Stomach (tissue), 9 donors: ENCODE measurements around the gene HSFX4. TPM values are rescaled to one million over a fixed set of nuclear protein-coding genes. Genes with fewer than 3 reads are reported as not detected.
A peak's percentile ranks its signal among the peaks of the same experiment; 100 is the strongest.
"Not testable (repeated sequence)": the region's sequence is repeated elsewhere in the genome, so short reads cannot be mapped to it uniquely, and the experiment has no call there.

Source experiments
- DNase-seq, 2 donors: peaks; one replicate each; pipeline versions ENCODE4 v3.0.0 to v3.0.0-alpha.2; 2013 to 2019
- H3K27ac ChIP-seq, 5 donors: fragments of 200-600 bp in 4 of 5; sonication (generic) in 4 of 5; one replicate each; pipeline ENCODE4 v1.5.1; 2013 to 2019; ENCODE audit warnings: mild to moderate bottlenecking in 1 of 5, moderate library complexity in 1 of 5
- H3K27me3 ChIP-seq, 3 donors: fragments of 200-600 bp; sonication (generic); one replicate each; pipeline ENCODE4 v1.5.1; 2017 to 2019; ENCODE audit warnings: mixed run types in 1 of 3
- H3K36me3 ChIP-seq, 4 donors: fragments of 200-600 bp; sonication (generic); 1 replicate in 3 of 4; 2 replicates in 1 of 4; pipeline ENCODE4 v1.5.1; 2016 to 2019
- H3K4me1 ChIP-seq, 4 donors: fragments of 200-600 bp; sonication (generic); one replicate each; pipeline ENCODE4 v1.5.1; 2016 to 2019
- H3K4me3 ChIP-seq, 4 donors: fragments of 200-600 bp; sonication (generic) in 3 of 4; one replicate each; pipeline ENCODE4 v1.5.1; 2016 to 2019; ENCODE audit warnings: mild to moderate bottlenecking in 1 of 4
- H3K9me3 ChIP-seq, 4 donors: fragments of 200-600 bp; sonication (generic); one replicate each; pipeline ENCODE4 v1.5.1; 2016 to 2019
- CTCF ChIP-seq, 7 experiments: fragments of 450-650 bp in 4 of 7; fragments of 200-600 bp in 3 of 7; sonication (generic) in 3 of 7; IDR thresholded peaks; one replicate each; pipeline ENCODE4 v1.5.1; 2016 to 2019; ENCODE audit warnings: antibody characterized with exemption in 7 of 7, control low read depth in 2 of 7, mild to moderate bottlenecking in 1 of 7
- EP300 ChIP-seq: sonication (generic); formaldehyde crosslinking; IDR thresholded peaks from one replicate; pipeline ENCODE4 v1.6.1; 2017; ENCODE audit warnings: antibody characterized with exemption
- POLR2A ChIP-seq, 4 donors: fragments of 450-650 bp; IDR thresholded peaks; one replicate each; pipeline ENCODE4 v1.6.1; 2016; ENCODE audit warnings: antibody characterized with exemption in 4 of 4, control low read depth in 2 of 4, mild to moderate bottlenecking in 1 of 4, moderate library complexity in 1 of 4
- POLR2AphosphoS5 ChIP-seq, 3 donors: sonication (generic); formaldehyde crosslinking; IDR thresholded peaks; one replicate each; pipeline ENCODE4 v1.6.1; 2016; ENCODE audit warnings: antibody characterized with exemption in 3 of 3
- WGBS, 5 donors: extraction: QIAGEN DNeasy Blood & Tissue Kit in 3 of 5; methylation state at CpG; one replicate each; pipeline versions ENCODE4 v1.1.5 to v1.1.7; 2013 to 2018; 5-methylcytosine and 5-hydroxymethylcytosine counted together
- intact Hi-C: fragments of 100-400 bp; cut with DNase I; formaldehyde crosslinking; loops from one replicate; pipeline ENCODE4 v1.15.1; 2023; ENCODE audit warnings: low total_unique reads
- polyA plus RNA-seq, 3 donors: library from polyadenylated mRNA; stranded (reverse); fragments of 200-250 nt; gene quantifications; one replicate each; pipeline ENCODE4 v1.2.3, GENCODE V29; 2013
- total RNA-seq, 5 donors: library from RNA; depleted of rRNA; stranded (reverse); fragments of >200 nt; gene quantifications; one replicate each; pipeline versions ENCODE4 v1.1.0 to v1.2.3, GENCODE V29; 2014 to 2016
- donor health status: healthy with polysubstance abuse.
- donor health status: Bipolar disorder and iron deficiency.
- donor health status: healthy.

The HSFX4 gene
- total and polyA plus RNA-seq, 8 donors: not detected

GRCh38 chrX:149916745-149917392, 12.5 kb upstream of the HSFX4 start:
- DNase-seq: peak in 1 of 2 donors; percentile 4

GRCh38 chrX:149923836-149924235, 5.5 kb upstream of the HSFX4 start:
- H3K27me3 ChIP-seq, H3K36me3 ChIP-seq, H3K4me1 ChIP-seq, DNase-seq, H3K9me3 ChIP-seq, H3K27ac ChIP-seq, intact Hi-C loops, H3K4me3 ChIP-seq: not testable (repeated sequence)
- no CpG with 5 or more reads among the region's 4 CpGs for WGBS, 5 donors

More at GRCh38 chrX:149916745-149917392, 12.5 kb upstream of the HSFX4 start:
- Histone ChIP-seq H3K4me3 (no peak overlapping the region), H3K27ac (no peak overlapping the region), H3K4me1 (no peaks in the 10 kb centered on the region), H3K27me3 (no peaks in the 10 kb centered on the region), H3K9me3 (no peaks in the 10 kb centered on the region), H3K36me3 (no peaks in the 10 kb centered on the region)
- intact Hi-C loops: no loop called here
- TF ChIP-seq POLR2AphosphoS5 (IDR thresholded peaks at IDR 0.05) (no peak), POLR2A (IDR thresholded peaks at IDR 0.05) (no peak), EP300 (no peak), CTCF (IDR thresholded peaks at IDR 0.05) (no peak)
- WGBS, 5 donors: 77 to 85% (median 79%) methylated on average over 3 of the region's 3 CpGs

- H3K27me3 ChIP-seq, H3K4me1 ChIP-seq, H3K4me3 ChIP-seq, DNase-seq, intact Hi-C loops, H3K36me3 ChIP-seq, H3K27ac ChIP-seq, H3K9me3 ChIP-seq: not testable (repeated sequence)
- WGBS, 5 donors: no CpG with 5 or more reads among the region's 5 CpGs
These were observed 4.9 kb upstream of the HSFX4 start for GRCh38 chrX:149924434-149924833.

- H3K27me3 ChIP-seq, H3K4me3 ChIP-seq, DNase-seq, H3K36me3 ChIP-seq, intact Hi-C loops, H3K9me3 ChIP-seq, H3K4me1 ChIP-seq, H3K27ac ChIP-seq: not testable (repeated sequence)
- 60 to 82% (median 73%) methylated on average over 1 of the region's 8 CpGs; no CpG with 5 or more reads in 1 of the 5 donors for WGBS, 5 donors
These were observed 2.0 kb upstream of the HSFX4 start for GRCh38 chrX:149927245-149927963.

GRCh38 chrX:149927964-149928258, 1.5 kb upstream of the HSFX4 start:
- intact Hi-C loops, H3K4me1 ChIP-seq, H3K27me3 ChIP-seq, DNase-seq, H3K9me3 ChIP-seq, H3K4me3 ChIP-seq, H3K27ac ChIP-seq, H3K36me3 ChIP-seq: not testable (repeated sequence)
- WGBS, 5 donors: no CpG with 5 or more reads among the region's 1 CpG

GRCh38 chrX:149928635-149929034, 738 bp upstream of the HSFX4 start:
- H3K27ac ChIP-seq, DNase-seq, H3K9me3 ChIP-seq, intact Hi-C loops, H3K36me3 ChIP-seq, H3K27me3 ChIP-seq, H3K4me3 ChIP-seq, H3K4me1 ChIP-seq: not testable (repeated sequence)
- WGBS, 5 donors: 75 to 100% (median 90%) methylated on average over 1 of the region's 1 CpG; no CpG with 5 or more reads in 1 of the 5 donors

- H3K9me3 ChIP-seq, DNase-seq, H3K4me1 ChIP-seq, H3K4me3 ChIP-seq, H3K27me3 ChIP-seq, H3K27ac ChIP-seq, intact Hi-C loops: not testable (repeated sequence)
- H3K36me3 ChIP-seq: peaks cover 0 to 13% (median 8%) of the 10 kb centered on the region in 4 donors
- 41 to 70% (median 50%) methylated on average over 1 to 2 of the region's 4 CpGs for WGBS, 5 donors
These were observed 2.0 kb downstream of the HSFX4 start for GRCh38 chrX:149931355-149931754.

- H3K4me3 ChIP-seq, H3K4me1 ChIP-seq, intact Hi-C loops, H3K27me3 ChIP-seq, DNase-seq, H3K27ac ChIP-seq, H3K9me3 ChIP-seq: not testable (repeated sequence)
- 39 to 86% (median 75%) methylated on average over 2 of the region's 2 CpGs; no CpG with 5 or more reads in 1 of the 5 donors for WGBS, 5 donors
- H3K36me3 ChIP-seq: peaks cover 0 to 13% (median 8%) of the 10 kb centered on the region in 4 donors
These were observed 2.8 kb downstream of the HSFX4 start for GRCh38 chrX:149932150-149932549.

GRCh38 chrX:149932970-149933369, 3.6 kb downstream of the HSFX4 start:
- H3K9me3 ChIP-seq, H3K27me3 ChIP-seq, H3K4me1 ChIP-seq, DNase-seq, intact Hi-C loops, H3K27ac ChIP-seq, H3K4me3 ChIP-seq: not testable (repeated sequence)
- WGBS, 5 donors: 86 to 100% (median 90%) methylated on average over 1 of the region's 5 CpGs; no CpG with 5 or more reads in 2 of the 5 donors
- H3K36me3 ChIP-seq: peaks cover 0 to 13% (median 8%) of the 10 kb centered on the region in 4 donors

- 71 to 92% (median 88%) methylated on average over 10 to 17 of the region's 21 CpGs for WGBS, 5 donors
- intact Hi-C loops, DNase-seq, H3K4me1 ChIP-seq, H3K9me3 ChIP-seq, H3K4me3 ChIP-seq, H3K27me3 ChIP-seq, H3K27ac ChIP-seq: not testable (repeated sequence)
- peaks cover 0 to 13% (median 8%) of the 10 kb centered on the region in 4 donors for H3K36me3 ChIP-seq
These were observed 4.2 kb downstream of the HSFX4 start for GRCh38 chrX:149933547-149933946.
